HG03064 (cell line): ENCODE results near the gene AKAP5.

Experiments used
- ATAC-seq: cut with Tn5 transposase; IDR thresholded peaks from one replicate; pipeline ENCODE4 v1.9.1; 2021; ENCODE audit warnings: low read depth; ENCODE audit not compliant: unreplicated experiment

The AKAP5 gene

GRCh38 chr14:64459405-64460136, 5.7 kb upstream of the AKAP5 start:
- no peak for ATAC-seq

DNA sequence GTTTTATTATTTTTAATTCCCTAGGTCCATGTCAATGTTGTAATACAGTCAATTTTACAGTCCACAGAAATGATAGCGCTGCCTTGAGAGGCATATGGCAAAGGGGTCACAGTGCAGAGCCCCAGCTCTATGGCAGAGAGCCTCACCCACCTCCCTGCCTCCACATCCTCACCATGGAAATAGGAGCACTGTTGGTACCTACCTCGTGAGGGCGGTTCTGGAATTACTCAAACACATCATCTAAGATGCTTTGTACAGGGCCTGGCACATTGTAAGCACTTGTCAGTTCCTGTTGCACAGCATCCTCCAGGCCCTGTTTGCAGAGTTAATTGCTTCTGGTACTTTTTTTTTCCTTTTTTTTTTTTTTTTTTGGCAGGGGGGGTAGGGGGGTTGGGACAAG, 4.1 kb upstream of the AKAP5 start:
- ATAC-seq, result no peak

DNA sequence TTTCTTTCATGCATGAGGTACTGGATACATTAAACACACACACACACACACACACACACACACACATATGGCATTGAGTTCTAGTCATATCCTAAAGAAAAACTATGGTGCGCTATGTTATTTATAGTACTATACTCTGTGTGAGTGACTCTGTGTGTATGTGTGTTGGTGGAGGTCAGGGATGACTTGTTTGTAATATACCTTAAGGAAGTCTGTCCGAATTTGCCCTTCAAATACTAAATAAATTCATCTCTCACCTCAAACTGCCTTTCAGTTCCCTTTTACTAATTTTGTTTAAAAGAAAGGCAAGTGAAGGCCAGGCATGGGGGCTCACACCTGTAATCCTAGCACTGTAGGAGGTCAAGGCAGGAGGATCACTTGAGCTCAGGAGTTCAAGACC, 2.1 kb upstream of the AKAP5 start:
- ATAC-seq, result no peak

GRCh38 chr14:64463873-64464272, 1.4 kb upstream of the AKAP5 start:
- no peak for ATAC-seq

GRCh38 chr14:64464651-64465050, 648 bp upstream of the AKAP5 start:
- no peak for ATAC-seq

- ATAC-seq, result no peak
These were observed 694 bp downstream of the AKAP5 start for GRCh38 chr14:64465831-64466554.

- no peak for ATAC-seq
These were observed 1.8 kb downstream of the AKAP5 start for GRCh38 chr14:64467101-64467500.

DNA sequence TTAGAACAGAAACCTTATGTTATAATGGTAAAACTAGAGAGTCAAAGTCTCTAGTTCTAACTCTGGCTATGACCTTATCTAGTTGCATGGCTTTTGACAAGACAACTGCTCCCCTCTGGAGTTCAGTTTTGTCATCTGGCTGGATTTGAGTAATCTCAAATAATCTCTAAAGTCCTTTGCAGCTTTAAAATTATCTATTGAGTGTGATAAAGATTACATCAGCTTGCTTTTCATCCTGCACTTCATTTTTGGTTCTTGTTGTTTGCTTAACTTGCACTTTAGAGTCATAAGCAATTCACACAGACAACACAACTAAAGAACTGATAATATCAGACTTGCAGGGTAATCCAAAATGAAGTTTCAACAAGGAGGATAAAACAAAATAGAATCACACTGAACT, 2.3 kb downstream of the AKAP5 start:
- ATAC-seq, result no peak

DNA sequence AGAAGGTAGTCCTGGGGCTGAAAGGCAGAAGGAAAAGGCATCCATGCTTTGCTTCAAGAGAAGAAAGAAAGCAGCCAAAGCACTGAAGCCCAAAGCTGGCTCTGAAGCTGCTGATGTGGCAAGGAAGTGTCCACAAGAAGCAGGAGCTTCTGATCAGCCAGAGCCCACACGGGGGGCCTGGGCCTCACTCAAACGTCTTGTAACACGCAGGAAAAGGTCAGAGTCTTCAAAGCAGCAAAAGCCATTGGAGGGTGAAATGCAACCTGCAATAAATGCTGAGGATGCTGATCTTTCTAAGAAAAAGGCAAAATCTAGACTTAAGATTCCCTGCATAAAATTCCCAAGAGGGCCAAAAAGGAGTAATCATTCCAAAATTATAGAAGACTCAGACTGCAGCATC, 3.2 kb downstream of the AKAP5 start:
- no peak for ATAC-seq

- no peak for ATAC-seq
These were observed 8.7 kb downstream of the AKAP5 start for GRCh38 chr14:64474041-64474440.

- ATAC-seq, result no peak
These were observed 9.4 kb downstream of the AKAP5 start for GRCh38 chr14:64474698-64475097.

DNA sequence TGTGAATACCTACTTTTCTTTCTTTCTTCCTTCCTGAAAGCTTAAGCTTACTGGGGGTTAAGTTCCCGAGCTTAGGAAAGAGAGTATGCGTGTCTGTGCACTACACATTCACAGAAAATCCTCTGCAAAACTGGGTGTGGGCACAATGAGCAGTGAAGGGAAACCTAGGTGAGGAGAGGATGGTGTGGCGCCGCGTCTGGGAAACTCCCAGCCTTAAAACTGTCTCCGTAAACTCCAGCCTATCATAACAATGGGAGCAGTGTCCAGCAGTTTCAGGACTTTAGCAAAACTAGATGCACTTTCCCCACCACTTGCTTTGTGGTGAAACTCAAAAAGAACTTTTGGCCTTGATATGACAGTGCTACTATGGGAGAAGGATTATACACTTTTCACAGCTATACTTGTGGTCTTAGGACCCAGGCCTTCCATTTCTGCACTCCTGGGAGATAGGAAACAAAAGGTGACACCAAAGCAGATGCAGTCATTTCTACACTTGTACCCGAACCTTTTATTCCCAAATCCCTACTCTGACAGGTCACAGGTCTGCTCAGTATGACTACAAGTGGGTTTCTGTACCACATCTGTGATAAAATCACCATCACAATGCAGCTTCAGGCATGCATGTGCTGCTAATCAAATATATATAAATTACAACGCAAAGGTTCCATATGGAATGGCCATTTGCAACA, 10.4 kb downstream of the AKAP5 start:
- no peak for ATAC-seq

DNA sequence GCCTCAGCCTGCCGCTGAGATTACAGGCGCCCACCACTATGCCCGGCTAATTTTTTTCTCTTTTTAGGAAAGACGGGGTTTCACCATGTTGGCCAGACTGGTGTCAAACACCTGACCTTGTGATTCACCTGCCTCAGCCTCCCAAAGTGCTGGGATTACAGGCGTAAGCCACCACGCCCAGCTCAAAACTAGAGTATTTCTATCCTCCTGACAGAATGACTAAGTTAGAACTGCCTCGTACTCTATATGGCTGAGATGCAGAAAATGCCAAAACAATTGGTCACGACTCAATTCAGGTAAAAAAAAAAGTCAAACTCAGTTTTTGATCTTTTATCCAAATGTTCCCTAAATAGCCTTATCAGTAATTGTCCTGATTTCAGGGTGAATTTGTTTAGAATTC, 11.1 kb downstream of the AKAP5 start:
- ATAC-seq, result no peak

- ATAC-seq, result no peak
These were observed 13.4 kb downstream of the AKAP5 start for GRCh38 chr14:64478634-64479250.

GRCh38 chr14:64488590-64489099, 23.3 kb downstream of the AKAP5 start:
- ATAC-seq, result no peak

DNA sequence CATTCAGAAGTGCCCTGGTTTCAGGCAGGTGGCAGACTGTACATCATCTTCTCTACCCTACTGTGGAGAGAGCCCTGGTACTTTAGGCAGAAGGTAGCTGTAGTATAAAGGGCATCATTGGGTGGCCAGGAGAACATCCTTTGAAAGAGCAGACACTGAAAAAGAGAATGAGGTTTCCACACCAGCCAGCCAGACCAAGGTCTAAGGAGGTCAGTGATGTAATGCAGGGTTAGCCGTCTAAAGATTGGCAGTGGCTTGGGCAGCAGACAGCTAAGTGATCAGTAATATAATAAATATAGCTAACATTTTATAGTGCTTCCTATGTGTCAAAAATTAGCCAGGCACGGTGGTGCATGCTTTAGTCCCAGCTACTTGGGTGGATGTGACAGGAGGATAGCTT, 26.3 kb downstream of the AKAP5 start:
- ATAC-seq, result no peak

GRCh38 chr14:64493455-64493854, 28.2 kb downstream of the AKAP5 start:
- no peak for ATAC-seq

- no peak for ATAC-seq
These were observed 30.0 kb downstream of the AKAP5 start for GRCh38 chr14:64495252-64495651.

GRCh38 chr14:64496764-64497163, 31.5 kb downstream of the AKAP5 start:
- ATAC-seq, result no peak

- ATAC-seq, result no peak
These were observed 34.8 kb downstream of the AKAP5 start for GRCh38 chr14:64500088-64500487.
